GM19452 (cell line): ENCODE results near the gene KCNT1.
"Not testable (repeated sequence)": the region's sequence is repeated elsewhere in the genome, so short reads cannot be mapped to it uniquely, and the experiment has no call there.

ENCODE experiments used
- ATAC-seq: cut with Tn5 transposase; IDR thresholded peaks from one replicate; pipeline ENCODE4 v1.9.1; 2021; ENCODE audit not compliant: unreplicated experiment

KCNT1 gene

GRCh38 chr9:135701959-135702721 lies at the start of gene KCNT1:
TSS of gene KCNT1 (plus strand) at chr9:135702185. CDS start at chr9:135702259, 74 bp downstream.
- no peak for ATAC-seq

GRCh38 chr9:135655317-135655716 lies 46.7 kb upstream of the KCNT1 start:
- ATAC-seq, result no peak

- no peak for ATAC-seq
These were observed 44.6 kb upstream of the KCNT1 start for GRCh38 chr9:135657416-135657815.

- no peak for ATAC-seq
These were observed 42.7 kb upstream of the KCNT1 start for GRCh38 chr9:135659252-135659651.

- no peak for ATAC-seq
These were observed 41.6 kb upstream of the KCNT1 start for GRCh38 chr9:135660407-135660806.

GRCh38 chr9:135661816-135662560 lies 40.0 kb upstream of the KCNT1 start:
- no peak for ATAC-seq

GRCh38 chr9:135662758-135663450 lies 39.1 kb upstream of the KCNT1 start, which contains the start of gene LCN9:
TSS of gene LCN9 (plus strand) at chr9:135663309. CDS start at chr9:135663322, 13 bp downstream.
- ATAC-seq, result no peak

GRCh38 chr9:135663451-135663770 lies 38.6 kb upstream of the KCNT1 start:
- no peak for ATAC-seq

GRCh38 chr9:135663857-135664256 lies 38.1 kb upstream of the KCNT1 start:
- no peak for ATAC-seq

GRCh38 chr9:135664266-135664665 lies 37.7 kb upstream of the KCNT1 start:
- no peak for ATAC-seq

- ATAC-seq, result no peak
These were observed 36.9 kb upstream of the KCNT1 start for GRCh38 chr9:135664801-135665794.

GRCh38 chr9:135665795-135666189 lies 36.2 kb upstream of the KCNT1 start:
- ATAC-seq, result no peak

- no peak for ATAC-seq
These were observed 35.2 kb upstream of the KCNT1 start for GRCh38 chr9:135666534-135667462.

- ATAC-seq, result no peak
These were observed 34.5 kb upstream of the KCNT1 start for GRCh38 chr9:135667463-135668001.

GRCh38 chr9:135669018-135669417 lies 33.0 kb upstream of the KCNT1 start:
- ATAC-seq, result not testable (repeated sequence)

- no peak for ATAC-seq
These were observed 32.2 kb upstream of the KCNT1 start for GRCh38 chr9:135669616-135670285.

- no peak for ATAC-seq
These were observed 31.0 kb upstream of the KCNT1 start for GRCh38 chr9:135670721-135671590.

- no peak for ATAC-seq
These were observed 30.4 kb upstream of the KCNT1 start for GRCh38 chr9:135671591-135672041.
